Suprapubic skin (tissue), 4 donors: ENCODE results near the gene TNK2.

Experiments
- EP300 ChIP-seq: sonication (generic); formaldehyde crosslinking; IDR thresholded peaks from one replicate; pipeline ENCODE4 v1.6.1; 2017; ENCODE audit warnings: antibody characterized with exemption
- POLR2A ChIP-seq, 2 donors: fragments of 450-650 bp; IDR thresholded peaks; one replicate each; pipeline ENCODE4 v1.6.1; 2017; ENCODE audit warnings: antibody characterized with exemption in 2 of 2, mild to moderate bottlenecking in 2 of 2, moderate library complexity in 2 of 2
- POLR2AphosphoS5 ChIP-seq, 3 donors: sonication (generic); formaldehyde crosslinking; IDR thresholded peaks; one replicate each; pipeline ENCODE4 v1.6.1; 2017; ENCODE audit warnings: antibody characterized with exemption in 3 of 3
- TF ChIP-seq, protein P1 (sequence below), 2 donors: fragments of 200-600 bp in 1 of 2; fragments of 450-650 bp in 1 of 2; sonication (generic) in 1 of 2; IDR thresholded peaks; one replicate each; pipeline ENCODE4 v1.5.1; 2016 to 2019; ENCODE audit warnings: antibody characterized with exemption in 2 of 2, mild to moderate bottlenecking in 1 of 2, moderate library complexity in 1 of 2

DNA sequence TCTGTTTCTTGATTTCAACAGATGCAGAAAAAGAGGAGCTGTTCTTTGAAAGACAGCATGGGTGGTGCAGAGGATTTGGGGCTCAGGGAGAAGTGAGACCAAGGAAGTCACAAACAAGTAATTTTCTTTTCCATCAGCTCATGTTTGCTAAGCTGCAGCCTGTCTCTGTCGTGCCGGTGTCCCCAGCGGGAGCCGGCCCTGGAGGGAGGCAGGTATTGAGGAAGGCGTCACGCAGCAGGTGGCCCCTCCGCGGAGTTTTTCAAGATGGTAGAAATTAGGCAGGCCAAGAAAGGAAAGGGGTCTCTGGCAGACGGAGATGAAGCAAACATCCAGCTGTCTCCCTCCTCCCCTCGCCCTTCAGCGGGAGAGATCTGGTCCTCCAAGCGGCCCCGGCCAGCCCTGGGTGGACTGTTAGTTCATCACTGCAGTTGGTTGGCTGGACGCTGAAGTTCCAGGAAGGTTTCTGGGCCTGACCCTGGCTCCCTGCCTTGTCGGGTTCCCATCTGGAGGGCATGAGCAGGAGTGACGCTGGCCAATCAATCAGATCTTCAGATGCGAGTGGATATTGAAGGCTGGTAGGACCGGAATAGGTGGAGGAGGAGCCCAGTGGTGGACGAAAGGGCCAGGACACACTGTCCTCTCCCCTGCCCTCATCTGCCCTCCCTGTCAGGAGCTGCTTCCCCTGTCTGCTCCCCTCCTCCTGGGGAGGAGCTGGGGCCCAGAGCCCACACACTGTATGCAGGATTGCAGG is 68.9 kb downstream of the TNK2 start:
- TF ChIP-seq POLR2AphosphoS5 (IDR thresholded peaks at IDR 0.05) (no peak), POLR2A (IDR thresholded peaks at IDR 0.05) (no peak), EP300 (no peak)
- TF ChIP-seq, protein P1, sequence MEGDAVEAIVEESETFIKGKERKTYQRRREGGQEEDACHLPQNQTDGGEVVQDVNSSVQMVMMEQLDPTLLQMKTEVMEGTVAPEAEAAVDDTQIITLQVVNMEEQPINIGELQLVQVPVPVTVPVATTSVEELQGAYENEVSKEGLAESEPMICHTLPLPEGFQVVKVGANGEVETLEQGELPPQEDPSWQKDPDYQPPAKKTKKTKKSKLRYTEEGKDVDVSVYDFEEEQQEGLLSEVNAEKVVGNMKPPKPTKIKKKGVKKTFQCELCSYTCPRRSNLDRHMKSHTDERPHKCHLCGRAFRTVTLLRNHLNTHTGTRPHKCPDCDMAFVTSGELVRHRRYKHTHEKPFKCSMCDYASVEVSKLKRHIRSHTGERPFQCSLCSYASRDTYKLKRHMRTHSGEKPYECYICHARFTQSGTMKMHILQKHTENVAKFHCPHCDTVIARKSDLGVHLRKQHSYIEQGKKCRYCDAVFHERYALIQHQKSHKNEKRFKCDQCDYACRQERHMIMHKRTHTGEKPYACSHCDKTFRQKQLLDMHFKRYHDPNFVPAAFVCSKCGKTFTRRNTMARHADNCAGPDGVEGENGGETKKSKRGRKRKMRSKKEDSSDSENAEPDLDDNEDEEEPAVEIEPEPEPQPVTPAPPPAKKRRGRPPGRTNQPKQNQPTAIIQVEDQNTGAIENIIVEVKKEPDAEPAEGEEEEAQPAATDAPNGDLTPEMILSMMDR (IDR thresholded peaks at IDR 0.05), result no peak
